OCI-LY7 (cell line): Measurements from ENCODE around the gene RPUSD3. TPM values are rescaled to one million over a fixed set of nuclear protein-coding genes. Genes with fewer than 3 reads are reported as not detected.

Source experiments
- BruUV-seq: library from RNA; stranded (reverse); fragments of 400-500 nt; replicated peaks from 2 replicates; lab custom pipeline; 2021; lab: Mats Ljungman, UMichigan
- CTCF ChIA-PET: fragments of 300-600 bp; sonication (Branson Sonifier 250); formaldehyde crosslinking; loops from one replicate; lab custom pipeline; 2022; ENCODE audit warnings: antibody characterized with exemption; ENCODE audit not compliant: unreplicated experiment; lab: Charles Lee
- POLR2A ChIA-PET: fragments of 300-600 bp; sonication (Branson Sonifier 250); formaldehyde crosslinking; loops from one replicate; lab custom pipeline; 2022; ENCODE audit warnings: antibody characterized with exemption; lab: Charles Lee
- DNase-seq: peaks from one replicate; pipeline ENCODE4 v3.0.0-alpha.2; 2015; ENCODE audit warnings: low spot score
- H2AFZ ChIP-seq: fragments of 200-600 bp; sonication (generic), shearing (Covaris generic); 2 replicates; pipeline ENCODE4 v1.6.1; 2014; ENCODE audit warnings: mild to moderate bottlenecking, antibody characterized with exemption, low read length, moderate library complexity
- H3K27ac ChIP-seq: fragments of 200-600 bp; sonication (generic); 2 replicates; pipeline ENCODE4 v1.5.1; 2014; ENCODE audit warnings: mixed run types, low read depth, mild to moderate bottlenecking, moderate library complexity, low read length, inconsistent platforms; ENCODE audit not compliant: poor library complexity, severe bottlenecking
- H3K36me3 ChIP-seq: fragments of 200-600 bp; sonication (generic); 2 replicates; pipeline ENCODE4 v1.6.1; 2014; ENCODE audit warnings: mild to moderate bottlenecking, antibody characterized with exemption, low read length, moderate library complexity, mixed read lengths; ENCODE audit not compliant: insufficient read depth
- H3K4me1 ChIP-seq: fragments of 200-600 bp; sonication (generic); 2 replicates; pipeline ENCODE4 v1.5.1; 2014; ENCODE audit warnings: mild to moderate bottlenecking, low read length; ENCODE audit not compliant: insufficient read depth, poor library complexity, severe bottlenecking
- H3K4me2 ChIP-seq: fragments of 200-600 bp; sonication (generic); 2 replicates; pipeline ENCODE4 v1.6.1; 2014; ENCODE audit warnings: mild to moderate bottlenecking, low read length
- H3K4me3 ChIP-seq: fragments of 200-600 bp; sonication (generic); 2 replicates; pipeline ENCODE4 v1.5.1; 2014; ENCODE audit warnings: mild to moderate bottlenecking, low read depth, low read length; ENCODE audit not compliant: poor library complexity, severe bottlenecking
- H3K79me2 ChIP-seq: fragments of 200-600 bp; sonication (generic); 2 replicates; pipeline ENCODE4 v1.6.1; 2016; ENCODE audit warnings: low read depth, mild to moderate bottlenecking, low read length, moderate library complexity, mixed read lengths; ENCODE audit not compliant: insufficient read depth
- H3K9me2 ChIP-seq: fragments of 200-600 bp; sonication (generic); 2 replicates; pipeline ENCODE4 v1.6.1; 2016; ENCODE audit warnings: mild to moderate bottlenecking, low read length, mixed read lengths; ENCODE audit not compliant: insufficient read depth
- H3K9me3 ChIP-seq: fragments of 200-600 bp; sonication (generic); 2 replicates; pipeline ENCODE4 v1.6.1; 2014; ENCODE audit warnings: mild to moderate bottlenecking, mixed run types, low read length, mixed read lengths
- H4K20me1 ChIP-seq: fragments of 200-600 bp; sonication (generic); 2 replicates; pipeline ENCODE4 v1.6.1; 2014; ENCODE audit warnings: mild to moderate bottlenecking, antibody characterized with exemption, low read length, moderate library complexity, mixed read lengths; ENCODE audit not compliant: insufficient read depth
- EZH2phosphoT487 ChIP-seq: fragments of 200-600 bp; sonication (generic); IDR thresholded peaks from 2 replicates; pipeline ENCODE4 v1.6.1; 2018; ENCODE audit warnings: low read depth, borderline replicate concordance, mild to moderate bottlenecking, mixed run types, antibody characterized with exemption, low read length, moderate library complexity, mixed read lengths
- intact Hi-C: fragments of 100-400 bp; cut with micrococcal nuclease; formaldehyde crosslinking; loops from one replicate; pipeline ENCODE4 v1.10.0; 2022; ENCODE audit not compliant: unreplicated experiment
- total RNA-seq, 2 experiments: library from RNA; depleted of rRNA in 1 of 2; stranded (reverse); fragments of >200 nt in 1 of 2; shearing (Covaris generic) in 1 of 2; gene quantifications; 2 replicates each; pipeline ENCODE4 v1.2.3, GENCODE V29; 2014 to 2022
- TF ChIP-seq, protein P1 (sequence below): fragments of 200-600 bp; sonication (generic); conservative IDR thresholded peaks from 2 replicates; pipeline ENCODE4 v1.5.1; 2014; ENCODE audit warnings: mild to moderate bottlenecking, antibody characterized with exemption, low read length, moderate library complexity, mixed read lengths

RPUSD3 gene
- total RNA-seq, 2 experiments from 2014 or later: 44.2 to 59.2 TPM

DNA sequence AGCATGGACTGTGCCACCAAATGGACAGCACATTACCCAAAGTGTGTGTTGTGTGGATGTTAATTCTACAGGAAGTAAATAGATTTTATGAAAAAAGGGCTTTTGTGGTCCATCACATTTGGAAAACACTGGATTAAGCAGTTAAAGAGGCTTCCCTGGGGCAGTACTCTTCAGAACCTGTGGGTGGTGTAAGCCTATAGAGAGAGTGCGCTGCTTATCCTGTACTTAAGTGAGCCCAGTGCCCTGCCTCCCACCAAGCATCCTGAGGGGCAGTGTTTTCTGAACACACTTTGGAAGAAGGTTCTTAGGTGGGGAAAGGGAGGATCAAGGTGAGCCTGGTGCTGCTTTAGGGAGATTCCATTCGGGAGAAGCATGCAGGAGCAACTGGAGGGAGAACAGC, 22.9 kb downstream of the RPUSD3 start:
- POLR2A ChIA-PET: interaction anchor here (0.6 to 1.3 kb wide), 2 partner anchors 9 to 46 kb away, joined by 3 to 4 read pairs; no protein-coding TSS in a partner anchor
- BruUV-seq: no TSS peak

DNA sequence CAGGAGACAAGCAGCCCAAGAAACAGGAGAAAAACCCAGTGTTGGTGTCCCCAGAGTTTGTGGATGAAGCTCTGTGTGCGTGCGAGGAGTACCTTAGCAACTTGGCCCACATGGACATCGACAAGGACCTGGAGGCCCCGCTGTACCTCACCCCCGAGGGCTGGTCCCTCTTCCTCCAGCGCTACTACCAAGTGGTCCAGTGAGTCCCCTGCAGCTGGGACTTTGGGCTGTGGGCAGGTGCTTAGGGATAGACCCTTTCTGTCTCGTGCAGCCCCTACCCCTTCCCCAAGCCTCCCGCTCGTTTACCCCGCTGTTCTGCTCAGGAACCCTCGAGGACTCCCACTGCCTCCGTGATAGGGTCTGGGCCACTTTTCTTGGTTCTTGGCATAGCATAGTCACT, 23.3 kb downstream of the RPUSD3 start:
- H2AFZ ChIP-seq: no peak overlapping the region
- DNase-seq: no peak
- H3K9me3 ChIP-seq: no peaks in the 10 kb centered on the region
- no peaks in the 10 kb centered on the region for H3K4me1 ChIP-seq
- H3K9me2 ChIP-seq: no peaks in the 10 kb centered on the region
- intact Hi-C loops: no loop called here
- BruUV-seq: no TSS peak
- H4K20me1 ChIP-seq: no peaks in the 10 kb centered on the region
- peaks cover 10% of the 10 kb centered on the region; the same call in 1 of the 2 replicates for H3K36me3 ChIP-seq
- H3K4me3 ChIP-seq: no peak overlapping the region
- POLR2A ChIA-PET: no interaction called here
- CTCF ChIA-PET: no interaction called here
- no peak overlapping the region for H3K4me2 ChIP-seq
- TF ChIP-seq, protein P1, sequence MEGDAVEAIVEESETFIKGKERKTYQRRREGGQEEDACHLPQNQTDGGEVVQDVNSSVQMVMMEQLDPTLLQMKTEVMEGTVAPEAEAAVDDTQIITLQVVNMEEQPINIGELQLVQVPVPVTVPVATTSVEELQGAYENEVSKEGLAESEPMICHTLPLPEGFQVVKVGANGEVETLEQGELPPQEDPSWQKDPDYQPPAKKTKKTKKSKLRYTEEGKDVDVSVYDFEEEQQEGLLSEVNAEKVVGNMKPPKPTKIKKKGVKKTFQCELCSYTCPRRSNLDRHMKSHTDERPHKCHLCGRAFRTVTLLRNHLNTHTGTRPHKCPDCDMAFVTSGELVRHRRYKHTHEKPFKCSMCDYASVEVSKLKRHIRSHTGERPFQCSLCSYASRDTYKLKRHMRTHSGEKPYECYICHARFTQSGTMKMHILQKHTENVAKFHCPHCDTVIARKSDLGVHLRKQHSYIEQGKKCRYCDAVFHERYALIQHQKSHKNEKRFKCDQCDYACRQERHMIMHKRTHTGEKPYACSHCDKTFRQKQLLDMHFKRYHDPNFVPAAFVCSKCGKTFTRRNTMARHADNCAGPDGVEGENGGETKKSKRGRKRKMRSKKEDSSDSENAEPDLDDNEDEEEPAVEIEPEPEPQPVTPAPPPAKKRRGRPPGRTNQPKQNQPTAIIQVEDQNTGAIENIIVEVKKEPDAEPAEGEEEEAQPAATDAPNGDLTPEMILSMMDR: no peak
- no peak for TF ChIP-seq EZH2phosphoT487
- no peaks in the 10 kb centered on the region for H3K79me2 ChIP-seq
- H3K27ac ChIP-seq: no peak overlapping the region

More for the DNA sequence above, 22.9 kb downstream of the RPUSD3 start:
- Histone ChIP-seq H2AFZ (no peak overlapping the region), H4K20me1 (no peaks in the 10 kb centered on the region), H3K9me2 (no peaks in the 10 kb centered on the region), H3K4me2 (no peak overlapping the region), H3K27ac (no peak overlapping the region), H3K36me3 (peaks cover 13% of the 10 kb centered on the region; the same call in 1 of the 2 replicates), H3K4me3 (no peak overlapping the region), H3K4me1 (no peaks in the 10 kb centered on the region), H3K9me3 (no peaks in the 10 kb centered on the region), H3K79me2 (no peaks in the 10 kb centered on the region)
- DNase-seq: peak; percentile 15
- TF ChIP-seq EZH2phosphoT487: no peak
- TF ChIP-seq, protein P1: peak; percentile 60
- CTCF ChIA-PET: interaction anchor here (0.5 kb wide), 1 partner anchor 94 kb away, joined by 6 read pairs; no protein-coding TSS in a partner anchor
- intact Hi-C loops: no loop called here

GRCh38 chr3:9818666-9819335, 25.0 kb downstream of the RPUSD3 start:
- no TSS peak for BruUV-seq
- H3K4me2 ChIP-seq: no peak overlapping the region
- ChIA-PET POLR2A (no interaction called here), CTCF (interaction anchor here (0.6 kb wide), 2 partner anchors 59 to 214 kb away, joined by 6 to 10 read pairs; no protein-coding TSS in a partner anchor)
- peaks cover 21% of the 10 kb centered on the region for H3K36me3 ChIP-seq
- intact Hi-C loops: no loop called here
- no peaks in the 10 kb centered on the region for H4K20me1 ChIP-seq
- no peaks in the 10 kb centered on the region for H3K9me3 ChIP-seq
- TF ChIP-seq, protein P1: no peak
- no peak for TF ChIP-seq EZH2phosphoT487
- H3K79me2 ChIP-seq: no peaks in the 10 kb centered on the region
- H3K9me2 ChIP-seq: no peaks in the 10 kb centered on the region
- H3K4me1 ChIP-seq: no peaks in the 10 kb centered on the region
- H2AFZ ChIP-seq: no peak overlapping the region
- DNase-seq: no peak
- no peak overlapping the region for H3K27ac ChIP-seq
- H3K4me3 ChIP-seq: no peak overlapping the region
